Neuronal stem cell (in vitro differentiated cells): ENCODE data around the gene MTHFSD.

Experiments
- DNase-seq: peaks from one replicate; pipeline ENCODE4 v3.0.0-alpha.2; 2013; ENCODE audit warnings: low spot score
- H2AFZ ChIP-seq: one replicate; pipeline ENCODE4 v1.6.1; 2013; ENCODE audit warnings: mild to moderate bottlenecking, low read length, inconsistent platforms
- H2AK5ac ChIP-seq: 2 replicates; pipeline ENCODE4 v1.6.1; 2013; ENCODE audit warnings: low read depth, mild to moderate bottlenecking, inconsistent platforms, low read length, moderate library complexity, mixed read lengths
- H2BK120ac ChIP-seq: 2 replicates; pipeline ENCODE4 v1.6.1; 2013; ENCODE audit warnings: low read depth, mild to moderate bottlenecking, inconsistent platforms, low read length, moderate library complexity, mixed read lengths
- H2BK12ac ChIP-seq: one replicate; pipeline ENCODE4 v1.6.1; 2013; ENCODE audit warnings: low read length, inconsistent platforms
- H2BK15ac ChIP-seq: 2 replicates; pipeline ENCODE4 v1.6.1; 2013; ENCODE audit warnings: mild to moderate bottlenecking, low read length, inconsistent platforms, mixed read lengths
- H2BK5ac ChIP-seq: one replicate; pipeline ENCODE4 v1.6.1; 2013; ENCODE audit warnings: inconsistent platforms, mild to moderate bottlenecking, low read length, moderate library complexity
- H3K14ac ChIP-seq: one replicate; pipeline ENCODE4 v1.6.1; 2013; ENCODE audit warnings: low read length, inconsistent platforms
- H3K18ac ChIP-seq: 2 replicates; pipeline ENCODE4 v1.6.1; 2013; ENCODE audit warnings: low read length, inconsistent platforms
- H3K23ac ChIP-seq: 2 replicates; pipeline ENCODE4 v1.6.1; 2013; ENCODE audit warnings: low read depth, mild to moderate bottlenecking, mixed read lengths, low read length, inconsistent platforms; ENCODE audit not compliant: poor library complexity
- H3K27ac ChIP-seq: replicated peaks from 3 replicates; pipeline ENCODE4 v1.5.1; 2013; ENCODE audit warnings: low read length, inconsistent platforms
- H3K27me3 ChIP-seq, 3 experiments: 2 replicates each; pipeline ENCODE4 v1.6.1; 2013; ENCODE audit warnings: low read length in 3 of 3, mild to moderate bottlenecking in 2 of 3, inconsistent platforms in 1 of 3, low read depth in 1 of 3, mixed read lengths in 1 of 3, moderate library complexity in 1 of 3; ENCODE audit not compliant: control insufficient read depth in 3 of 3, insufficient read depth in 3 of 3
- H3K36me3 ChIP-seq, 2 donors: replicated peaks in 1 of 2; 2 replicates each; pipeline ENCODE4 v1.6.1; 2013; ENCODE audit warnings: low read length in 2 of 2; ENCODE audit not compliant: control insufficient read depth in 2 of 2, insufficient read depth in 2 of 2
- H3K4ac ChIP-seq: 2 replicates; pipeline ENCODE4 v1.6.1; 2013; ENCODE audit warnings: inconsistent platforms, mild to moderate bottlenecking, low read length, moderate library complexity
- H3K4me1 ChIP-seq, 2 donors: 1 replicate in 1 of 2; 2 replicates in 1 of 2; pipeline ENCODE4 v1.6.1; 2013; ENCODE audit warnings: low read length in 2 of 2, low read depth in 1 of 2; ENCODE audit not compliant: control insufficient read depth in 2 of 2, insufficient read depth in 1 of 2
- H3K4me2 ChIP-seq: one replicate; pipeline ENCODE4 v1.6.1; 2013; ENCODE audit warnings: mild to moderate bottlenecking, low read length, inconsistent platforms; ENCODE audit not compliant: insufficient read depth, poor library complexity, severe bottlenecking
- H3K4me3 ChIP-seq, 2 donors: 2 replicates each; pipeline ENCODE4 v1.5.1; 2013; ENCODE audit warnings: low read length in 2 of 2, mild to moderate bottlenecking in 2 of 2, inconsistent platforms in 1 of 2, moderate library complexity in 1 of 2
- H3K79me1 ChIP-seq: one replicate; pipeline ENCODE4 v1.6.1; 2013; ENCODE audit warnings: low read depth, mild to moderate bottlenecking, inconsistent platforms, low read length, moderate library complexity
- H3K9ac ChIP-seq: one replicate; pipeline ENCODE4 v1.6.1; 2013; ENCODE audit warnings: mild to moderate bottlenecking, low read depth, low read length, inconsistent platforms; ENCODE audit not compliant: poor library complexity
- H3K9me3 ChIP-seq, 2 donors: replicated peaks in 1 of 2; 2 replicates each; pipeline versions ENCODE3 to v1.6.1; 2013; ENCODE audit warnings: low read length in 2 of 2, mild to moderate bottlenecking in 2 of 2, inconsistent platforms in 1 of 2, low read depth in 1 of 2, mixed read lengths in 1 of 2, moderate library complexity in 1 of 2; ENCODE audit not compliant: control insufficient read depth in 2 of 2, insufficient read depth in 1 of 2
- H4K8ac ChIP-seq: one replicate; pipeline ENCODE4 v1.6.1; 2013; ENCODE audit warnings: low read depth, mild to moderate bottlenecking, inconsistent platforms, low read length, moderate library complexity
- H4K91ac ChIP-seq: one replicate; pipeline ENCODE4 v1.6.1; 2013; ENCODE audit warnings: low read length, low read depth, mild to moderate bottlenecking, inconsistent platforms; ENCODE audit not compliant: poor library complexity
- WGBS, 2 donors: extraction: QIAGEN DNeasy Blood & Tissue Kit; methylation state at CpG; one replicate each; pipeline ENCODE4 v1.1.7; 2013; ENCODE audit warnings: missing lambda C conversion rate in 2 of 2, mixed read lengths in 1 of 2; ENCODE audit not compliant: insufficient read length in 2 of 2, insufficient replicate concordance in 1 of 2; ENCODE audit errors: extremely low coverage in 2 of 2; 5-methylcytosine and 5-hydroxymethylcytosine counted together

Gene MTHFSD

GRCh38 chr16:86597126-86597879 is 42.3 kb upstream of the MTHFSD start:
- Histone ChIP-seq H4K91ac (no peak overlapping the region), H2BK5ac (no peak overlapping the region), H2BK12ac (no peak overlapping the region), H3K4me2 (no peak overlapping the region), H3K27me3 (peaks cover 0 to 44% (median 0%) of the 10 kb centered on the region in 3 experiments), H4K8ac (no peak overlapping the region), H2BK120ac (no peak overlapping the region), H3K9me3 (no peaks in the 10 kb centered on the region), H3K79me1 (no peaks in the 10 kb centered on the region), H3K4me1 (no peaks in the 10 kb centered on the region), H3K9ac (no peak overlapping the region), H3K27ac (no peak overlapping the region), H2BK15ac (no peak overlapping the region), H2AK5ac (no peak overlapping the region), H2AFZ (no peak overlapping the region), H3K4ac (no peak overlapping the region), H3K14ac (no peak overlapping the region), H3K23ac (no peak overlapping the region), H3K4me3 (no peak overlapping the region), H3K18ac (no peak overlapping the region), H3K36me3 (no peaks in the 10 kb centered on the region)
- no peak for DNase-seq
- no CpG with 5 or more reads among the region's 18 CpGs for WGBS, 2 donors

GRCh38 chr16:86595983-86596605 is 41.1 kb upstream of the MTHFSD start:
- Histone ChIP-seq H2BK5ac (no peak overlapping the region), H3K4me1 (no peaks in the 10 kb centered on the region), H4K91ac (no peak overlapping the region), H2BK12ac (no peak overlapping the region), H2BK15ac (no peak overlapping the region), H3K23ac (no peak overlapping the region), H2AFZ (no peak overlapping the region), H4K8ac (no peak overlapping the region), H3K27ac (no peak overlapping the region), H2AK5ac (no peak overlapping the region), H3K27me3 (peaks cover 0 to 43% (median 0%) of the 10 kb centered on the region in 3 experiments), H3K9ac (no peak overlapping the region), H3K18ac (no peak overlapping the region), H3K4ac (no peak overlapping the region), H2BK120ac (no peak overlapping the region), H3K9me3 (no peaks in the 10 kb centered on the region), H3K79me1 (no peaks in the 10 kb centered on the region), H3K4me2 (no peak overlapping the region), H3K4me3 (no peak overlapping the region), H3K36me3 (no peaks in the 10 kb centered on the region), H3K14ac (no peak overlapping the region)
- DNase-seq = no peak
- WGBS, 2 donors = no CpG with 5 or more reads among the region's 10 CpGs

DNA sequence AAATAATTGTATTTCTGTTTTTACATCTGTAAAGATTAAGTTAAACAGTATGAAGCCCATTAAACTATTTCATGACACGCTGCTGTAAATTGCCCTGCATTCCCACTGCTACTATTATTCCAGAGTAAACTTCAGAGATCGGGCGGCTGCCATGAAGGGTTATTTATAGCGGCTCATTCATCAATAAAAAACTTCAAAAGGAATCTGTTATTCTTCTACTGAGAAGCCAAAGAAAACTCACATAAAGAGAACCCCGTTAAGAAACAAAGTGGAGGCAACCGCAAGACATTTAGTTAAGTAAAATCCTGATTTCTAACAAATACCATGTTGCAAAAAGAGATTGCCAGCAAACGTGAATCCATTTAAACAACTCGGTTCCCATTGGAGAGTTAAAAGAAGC is 39.7 kb upstream of the MTHFSD start:
- Histone ChIP-seq H3K27me3 (peaks cover 0 to 38% (median 0%) of the 10 kb centered on the region in 3 experiments), H3K14ac (no peak overlapping the region), H2BK12ac (no peak overlapping the region), H2BK15ac (no peak overlapping the region), H3K9ac (no peak overlapping the region), H3K23ac (no peak overlapping the region), H3K4me2 (no peak overlapping the region), H2BK5ac (no peak overlapping the region), H4K91ac (no peak overlapping the region), H3K18ac (no peak overlapping the region), H3K27ac (no peak overlapping the region), H3K79me1 (no peaks in the 10 kb centered on the region), H2AFZ (no peak overlapping the region), H2AK5ac (no peak overlapping the region), H4K8ac (no peak overlapping the region), H3K4me1 (no peaks in the 10 kb centered on the region), H3K4ac (no peak overlapping the region), H3K9me3 (no peaks in the 10 kb centered on the region), H2BK120ac (no peak overlapping the region), H3K36me3 (no peaks in the 10 kb centered on the region), H3K4me3 (no peak overlapping the region)
- DNase-seq = no peak
- no CpG with 5 or more reads among the region's 8 CpGs for WGBS, 2 donors

DNA sequence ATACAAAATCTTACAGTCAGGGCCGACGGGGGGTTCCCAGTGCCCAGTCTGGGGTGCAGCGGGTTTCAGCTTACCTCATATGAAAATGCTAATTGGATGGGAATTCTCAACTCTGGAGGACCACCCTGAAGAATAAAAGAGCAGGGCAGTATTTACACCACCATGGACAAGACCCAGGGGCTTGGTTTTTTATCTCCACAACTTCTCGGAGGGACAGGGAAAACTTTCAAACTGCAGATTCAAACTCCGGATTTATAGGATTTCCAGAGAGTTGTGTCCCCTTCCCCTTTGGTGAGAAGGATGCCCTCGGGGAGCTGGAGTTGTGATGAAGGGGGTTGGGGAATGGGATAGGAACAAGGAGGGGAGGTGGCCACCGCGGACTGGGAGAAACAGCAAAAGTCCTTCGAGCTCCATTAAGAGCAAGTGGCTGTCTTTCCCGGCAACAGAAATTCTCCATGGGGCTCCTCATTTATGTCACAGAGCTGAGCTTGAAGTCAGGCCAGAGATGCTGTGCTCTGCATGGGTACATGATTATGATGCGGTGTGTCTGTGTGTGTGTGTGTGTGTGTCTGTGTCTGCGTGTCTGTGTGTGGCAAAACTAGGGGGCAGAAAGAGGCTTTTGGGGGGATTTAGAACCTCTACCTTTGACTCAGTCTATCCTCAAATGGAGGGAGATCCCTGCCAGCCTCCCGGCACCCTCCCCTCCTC is 39.0 kb upstream of the MTHFSD start:
- Histone ChIP-seq H3K27ac (no peak overlapping the region), H3K14ac (no peak overlapping the region), H4K8ac (no peak overlapping the region), H3K18ac (no peak overlapping the region), H3K4me3 (no peak overlapping the region), H3K4me2 (no peak overlapping the region), H3K9ac (no peak overlapping the region), H2BK120ac (no peak overlapping the region), H2AK5ac (no peak overlapping the region), H3K9me3 (no peaks in the 10 kb centered on the region), H2BK12ac (no peak overlapping the region), H3K27me3 (peaks cover 0 to 38% (median 0%) of the 10 kb centered on the region in 3 experiments), H3K4ac (no peak overlapping the region), H2AFZ (no peak overlapping the region), H4K91ac (no peak overlapping the region), H3K4me1 (no peaks in the 10 kb centered on the region), H2BK15ac (no peak overlapping the region), H2BK5ac (no peak overlapping the region), H3K23ac (no peak overlapping the region), H3K36me3 (no peaks in the 10 kb centered on the region), H3K79me1 (no peaks in the 10 kb centered on the region)
- no CpG with 5 or more reads among the region's 13 CpGs for WGBS, 2 donors
- no peak for DNase-seq
